Neural crest cell (in vitro differentiated cells): ENCODE data around the gene C6orf15. TPM values are rescaled to one million over a fixed set of nuclear protein-coding genes. Genes with fewer than 3 reads are reported as not detected.

Experiments
- DNase-seq: peaks from one replicate; pipeline ENCODE4 v3.0.0; 2021; ENCODE audit warnings: low read depth, mixed read lengths, low spot score
- H3K27ac Mint-ChIP-seq: one replicate; pipeline ENCODE4 v1.8.0; 2021; ENCODE audit warnings: mild to moderate bottlenecking, mixed read lengths; ENCODE audit not compliant: unreplicated experiment
- H3K27me3 Mint-ChIP-seq: 2 replicates; pipeline ENCODE4 v1.8.0; 2021; ENCODE audit warnings: low read depth, mild to moderate bottlenecking, mixed read lengths
- H3K36me3 Mint-ChIP-seq: 2 replicates; pipeline ENCODE4 v1.8.0; 2021; ENCODE audit warnings: low read depth, mild to moderate bottlenecking, mixed read lengths
- H3K4me1 Mint-ChIP-seq: 2 replicates; pipeline ENCODE4 v1.8.0; 2021; ENCODE audit warnings: mixed read lengths
- H3K4me3 Mint-ChIP-seq: one replicate; pipeline ENCODE4 v1.8.0; 2021; ENCODE audit warnings: mild to moderate bottlenecking, mixed read lengths
- H3K9me3 Mint-ChIP-seq: 2 replicates; pipeline ENCODE4 v1.8.0; 2021; ENCODE audit warnings: mixed read lengths
- CTCF ChIP-seq: fragments of 200-600 bp; sonication (generic); conservative IDR thresholded peaks from 2 replicates; pipeline ENCODE4 v1.5.0; 2021; ENCODE audit warnings: antibody characterized with exemption, mild to moderate bottlenecking
- total RNA-seq: library from RNA; stranded (reverse); gene quantifications from 2 replicates; pipeline ENCODE4 v1.2.1, GENCODE V29; 2021

The C6orf15 gene
- total RNA-seq, 1 donor from 2014 or later = not detected

GRCh38 chr6:31118178-31118577 is 5.8 kb upstream of the C6orf15 start:
- no peak for DNase-seq
- no peaks in the 10 kb centered on the region for H3K9me3 Mint-ChIP-seq
- peaks cover 8% of the 10 kb centered on the region for H3K4me1 Mint-ChIP-seq
- H3K4me3 Mint-ChIP-seq = no peak overlapping the region
- H3K27ac Mint-ChIP-seq = no peak overlapping the region
- no peaks in the 10 kb centered on the region for H3K36me3 Mint-ChIP-seq
- TF ChIP-seq CTCF = no peak
- H3K27me3 Mint-ChIP-seq = peaks cover 6% of the 10 kb centered on the region

- Mint-ChIP-seq H3K36me3 (no peaks in the 10 kb centered on the region), H3K9me3 (no peaks in the 10 kb centered on the region), H3K4me1 (peaks cover 8% of the 10 kb centered on the region), H3K27ac (no peak overlapping the region), H3K4me3 (no peak overlapping the region), H3K27me3 (peaks cover 10% of the 10 kb centered on the region)
- no peak for TF ChIP-seq CTCF
- DNase-seq = no peak
These were observed 4.4 kb upstream of the C6orf15 start for GRCh38 chr6:31116661-31117385.

GRCh38 chr6:31115941-31116560 is 3.7 kb upstream of the C6orf15 start:
- TF ChIP-seq CTCF = no peak
- Mint-ChIP-seq H3K27me3 (peaks cover 11% of the 10 kb centered on the region), H3K27ac (no peak overlapping the region), H3K9me3 (no peaks in the 10 kb centered on the region), H3K36me3 (no peaks in the 10 kb centered on the region), H3K4me1 (peaks cover 8% of the 10 kb centered on the region), H3K4me3 (no peak overlapping the region)
- no peak for DNase-seq

GRCh38 chr6:31114970-31115849 is 2.8 kb upstream of the C6orf15 start:
- no peak for DNase-seq
- Mint-ChIP-seq H3K4me3 (no peak overlapping the region), H3K4me1 (peaks cover 8% of the 10 kb centered on the region), H3K36me3 (no peaks in the 10 kb centered on the region), H3K27ac (peak overlapping the region; percentile 72), H3K27me3 (peaks cover 19% of the 10 kb centered on the region), H3K9me3 (no peaks in the 10 kb centered on the region)
- no peak for TF ChIP-seq CTCF

GRCh38 chr6:31114541-31114878 is 2.1 kb upstream of the C6orf15 start, which contains the start of gene PSORS1C1:
Gene PSORS1C1 (plus strand): TSS chr6:31114800. CDS start chr6:31129633, 14,833 bp downstream.
- Mint-ChIP-seq H3K4me3 (no peak within 1 kb of the TSS), H3K27me3 (peaks cover 26% of the 10 kb centered on the region)

More at GRCh38 chr6:31114541-31114878, 2.1 kb upstream of the C6orf15 start, which contains the start of gene PSORS1C1:
- Mint-ChIP-seq H3K4me1 (peaks cover 8% of the 10 kb centered on the region), H3K9me3 (no peaks in the 10 kb centered on the region), H3K36me3 (no peaks in the 10 kb centered on the region), H3K27ac (peak within 1 kb of the TSS; percentile 72)
- DNase-seq = no peak
- TF ChIP-seq CTCF = no peak
